HCT116 (cell line): ENCODE measurements around the gene IGFBP6. TPM values are rescaled to one million over a fixed set of nuclear protein-coding genes. Genes with fewer than 3 reads are reported as not detected.

ENCODE experiments used
- ATAC-seq: fragments of 200-7000 bp; cut with Tn5 transposase; 2 replicates; pipeline ENCODE4 v1.9.1; 2020; ENCODE audit warnings: mild to moderate bottlenecking, moderate library complexity
- BruUV-seq: library from RNA; stranded (reverse); fragments of 400-500 nt; replicated peaks from 2 replicates; lab custom pipeline; 2021; lab: Mats Ljungman, UMichigan
- CTCF ChIA-PET: fragments of 300-600 bp; sonication (Branson Sonifier 250); formaldehyde crosslinking; loops from one replicate; lab custom pipeline; 2021; ENCODE audit warnings: antibody characterized with exemption; lab: Charles Lee
- POLR2A ChIA-PET: fragments of 300-600, 350-600 bp; sonication (Branson Sonifier 250); formaldehyde crosslinking; loops from one replicate; lab custom pipeline; 2021; ENCODE audit warnings: antibody characterized with exemption; lab: Charles Lee
- RAD21 ChIA-PET, 2 experiments: fragments of 300-600 bp; sonication (Branson Sonifier 250); formaldehyde crosslinking; loops; one replicate each; lab custom pipeline; 2023; ENCODE audit warnings: low total read pairs in 2 of 2; ENCODE audit not compliant: uncharacterized antibody in 2 of 2, unreplicated experiment in 2 of 2, low non-redundant PET in 1 of 2; lab: Charles Lee
- DNase-seq: peaks from one replicate; pipeline ENCODE4 v3.0.0-alpha.2; 2010; ENCODE audit warnings: low read depth, low spot score
- H2AFZ ChIP-seq: fragments of 200-600 bp; shearing (Covaris generic), sonication (generic); 2 replicates; pipeline ENCODE4 v1.6.1; 2017; ENCODE audit warnings: low read depth, mixed run types, mixed read lengths, antibody characterized with exemption, low read length; ENCODE audit not compliant: poor library complexity, severe bottlenecking
- H3K27ac ChIP-seq: 2 replicates; pipeline ENCODE4 v1.5.1; 2012; ENCODE audit warnings: low read depth, low read length
- H3K27me3 ChIP-seq: fragments of 200-600 bp; sonication (generic); 2 replicates; pipeline ENCODE4 v1.6.1; 2016; ENCODE audit warnings: mixed run types, low read length, mixed read lengths; ENCODE audit not compliant: insufficient read depth
- H3K36me3 ChIP-seq, 2 experiments: fragments of 200-500 bp in 1 of 2; fragments of 200-600 bp in 1 of 2; sonication (Bioruptor generic) in 1 of 2; sonication (generic) in 1 of 2; 2 replicates each; pipeline versions ENCODE4 v1.5.1 to v1.6.1; 2014 to 2016; ENCODE audit warnings: low read length in 2 of 2, inconsistent platforms in 1 of 2, mixed read lengths in 1 of 2, mixed run types in 1 of 2; ENCODE audit not compliant: insufficient read depth in 2 of 2, control insufficient read depth in 1 of 2
- H3K4me1 ChIP-seq, 2 experiments: fragments of 200-600 bp in 1 of 2; sonication (generic) in 1 of 2; 2 replicates each; pipeline versions ENCODE4 v1.5.1 to v1.6.1; 2012 to 2017; ENCODE audit warnings: low read length in 2 of 2, inconsistent platforms in 1 of 2, mild to moderate bottlenecking in 1 of 2, mixed read lengths in 1 of 2, mixed run types in 1 of 2, moderate library complexity in 1 of 2; ENCODE audit not compliant: insufficient read depth in 2 of 2, control insufficient read depth in 1 of 2
- H3K4me2 ChIP-seq: fragments of 200-600 bp; sonication (generic); 2 replicates; pipeline ENCODE4 v1.6.1; 2017; ENCODE audit warnings: mixed run types, low read length, mixed read lengths
- H3K4me3 ChIP-seq, 2 experiments: fragments of 200-600 bp in 1 of 2; sonication (generic) in 1 of 2; replicated peaks in 1 of 2; 2 replicates each; pipeline ENCODE4 v1.5.1; 2011 to 2016; ENCODE audit warnings: low read length in 2 of 2, control low read depth in 1 of 2, low read depth in 1 of 2, mild to moderate bottlenecking in 1 of 2, mixed read lengths in 1 of 2, mixed run types in 1 of 2
- H3K79me2 ChIP-seq: fragments of 200-600 bp; sonication (generic); 2 replicates; pipeline ENCODE4 v1.6.1; 2017; ENCODE audit warnings: mild to moderate bottlenecking, mixed run types, low read length, moderate library complexity, mixed read lengths; ENCODE audit not compliant: insufficient read depth
- H3K9ac ChIP-seq: fragments of 200-600 bp; sonication (generic); 2 replicates; pipeline ENCODE4 v1.6.1; 2016; ENCODE audit warnings: low read length, mixed read lengths
- H3K9me2 ChIP-seq: fragments of 200-600 bp; sonication (generic), shearing (Covaris generic); 2 replicates; pipeline ENCODE4 v1.6.1; 2017; ENCODE audit warnings: mixed run types, mild to moderate bottlenecking, moderate library complexity; ENCODE audit not compliant: insufficient read depth
- H3K9me3 ChIP-seq, 2 experiments: fragments of 200-500 bp in 1 of 2; fragments of 200-600 bp in 1 of 2; sonication (Bioruptor generic) in 1 of 2; sonication (generic) in 1 of 2; 2 replicates each; pipeline ENCODE4 v1.6.1; 2014 to 2017; ENCODE audit warnings: low read length in 2 of 2, mixed read lengths in 2 of 2, inconsistent platforms in 1 of 2, low read depth in 1 of 2, mild to moderate bottlenecking in 1 of 2, mixed run types in 1 of 2, moderate library complexity in 1 of 2; ENCODE audit not compliant: control insufficient read depth in 1 of 2, insufficient read depth in 1 of 2
- H4K20me1 ChIP-seq: fragments of 200-600 bp; sonication (generic), shearing (Covaris generic); 2 replicates; pipeline ENCODE4 v1.6.1; 2017; ENCODE audit warnings: mixed run types, mild to moderate bottlenecking, moderate library complexity; ENCODE audit not compliant: insufficient read depth
- CBX3 ChIP-seq: IDR thresholded peaks from 2 replicates; pipeline ENCODE4 v1.6.1; 2012; ENCODE audit warnings: low read depth
- CEBPB ChIP-seq: IDR thresholded peaks from 2 replicates; pipeline ENCODE4 v1.6.1; 2012; ENCODE audit warnings: low read depth
- CTCF ChIP-seq, 3 experiments: fragments of 200-600 bp in 1 of 3; sonication (generic) in 1 of 3; IDR thresholded peaks in 2 of 3; conservative IDR thresholded peaks in 1 of 3; 2 replicates each; pipeline ENCODE4 v1.5.1; 2012 to 2017; ENCODE audit warnings: low read depth in 2 of 3, low read length in 2 of 3, antibody characterized with exemption in 1 of 3, borderline replicate concordance in 1 of 3, control low read depth in 1 of 3, mild to moderate bottlenecking in 1 of 3, mixed read lengths in 1 of 3, mixed run types in 1 of 3, moderate library complexity in 1 of 3; ENCODE audit not compliant: insufficient read depth in 1 of 3
- ELF1 ChIP-seq: IDR thresholded peaks from 2 replicates; pipeline ENCODE4 v1.6.1; 2012; ENCODE audit warnings: low read depth, borderline replicate concordance
- EZH2 ChIP-seq: fragments of 200-600 bp; sonication (generic); IDR thresholded peaks from 2 replicates; pipeline ENCODE4 v1.6.1; 2017; ENCODE audit warnings: antibody characterized with exemption, mixed run types
- FOSL1 ChIP-seq: IDR thresholded peaks from 2 replicates; pipeline ENCODE4 v1.6.1; 2012; ENCODE audit warnings: low read depth
- MAX ChIP-seq: IDR thresholded peaks from 2 replicates; pipeline ENCODE4 v1.6.1; 2012
- POLR2A ChIP-seq: IDR thresholded peaks from 2 replicates; pipeline ENCODE4 v1.7.0; 2011; ENCODE audit warnings: borderline replicate concordance; ENCODE audit not compliant: insufficient read depth, insufficient read length; ENCODE audit errors: extremely low read depth
- POLR2AphosphoS5 ChIP-seq: IDR thresholded peaks from 2 replicates; pipeline ENCODE4 v1.6.1; 2011; ENCODE audit warnings: mild to moderate bottlenecking, low read depth, low read length, moderate library complexity
- RAD21 ChIP-seq: IDR thresholded peaks from 2 replicates; pipeline ENCODE4 v1.6.1; 2012; ENCODE audit warnings: low read depth, mild to moderate bottlenecking
- REST ChIP-seq: IDR thresholded peaks from 2 replicates; pipeline ENCODE4 v1.6.1; 2012; ENCODE audit warnings: low read depth
- SIN3A ChIP-seq: IDR thresholded peaks from 2 replicates; pipeline ENCODE4 v1.6.1; 2012; ENCODE audit warnings: low read depth
- SRF ChIP-seq: IDR thresholded peaks from 2 replicates; pipeline ENCODE4 v1.6.1; 2012; ENCODE audit warnings: low read depth
- TCF7L2 ChIP-seq: IDR thresholded peaks from 2 replicates; pipeline ENCODE4 v1.7.0; 2011; ENCODE audit warnings: borderline replicate concordance, inconsistent platforms; ENCODE audit not compliant: insufficient read depth, insufficient read length; ENCODE audit errors: extremely low read depth
- YY1 ChIP-seq: IDR thresholded peaks from 2 replicates; pipeline ENCODE4 v1.6.1; 2011; ENCODE audit warnings: low read length, low read depth, moderate library complexity, mild to moderate bottlenecking; ENCODE audit not compliant: insufficient replicate concordance; ENCODE audit errors: extremely low read depth
- ZBTB33 ChIP-seq: IDR thresholded peaks from 2 replicates; pipeline ENCODE4 v1.6.1; 2011; ENCODE audit warnings: mild to moderate bottlenecking, low read length, moderate library complexity; ENCODE audit not compliant: insufficient replicate concordance; ENCODE audit errors: extremely low read depth
- ZNF274 ChIP-seq: fragments of 200-500 bp; sonication (Bioruptor generic); IDR thresholded peaks from 2 replicates; pipeline ENCODE4 v1.6.1; 2014; ENCODE audit warnings: mild to moderate bottlenecking, low read depth, low read length, inconsistent platforms
- intact Hi-C: fragments of 100-400 bp; cut with micrococcal nuclease; formaldehyde crosslinking; loops from 2 replicates; pipeline ENCODE4 v1.10.0; 2022
- total RNA-seq: library from RNA; stranded (reverse); gene quantifications from one replicate; pipeline ENCODE4 v1.2.1, GENCODE V29; 2021; ENCODE audit not compliant: unreplicated experiment

The IGFBP6 gene
- total RNA-seq, 1 experiment from 2014 or later: 83.4 TPM

- H3K36me3 ChIP-seq: no peaks in the 10 kb centered on the region
- CTCF ChIA-PET: interaction anchor here (1.2 kb wide), 1 partner anchor 30 kb away, joined by 3 read pairs; no protein-coding TSS in a partner anchor
- no peaks in the 10 kb centered on the region for H3K9me3 ChIP-seq
- ATAC-seq (no peak), DNase-seq (no peak)
- H3K9ac ChIP-seq: no peak overlapping the region
- H4K20me1 ChIP-seq: no peaks in the 10 kb centered on the region
- no peak overlapping the region for H3K4me3 ChIP-seq
- no peaks in the 10 kb centered on the region for H3K27me3 ChIP-seq
- RAD21 ChIA-PET: no interaction called here
- intact Hi-C loops: no loop called here
- TF ChIP-seq POLR2A (no peak), ELF1 (no peak), POLR2AphosphoS5 (no peak), YY1 (no peak), MAX (no peak), ZBTB33 (no peak), FOSL1 (no peak), SIN3A (no peak), CEBPB (no peak), CTCF (IDR thresholded peaks at IDR 0.05 in 2 of 3, conservative IDR thresholded peaks at IDR 0.05 in 1 of 3; ENCODE audit: borderline replicate concordance in 1 of 3, insufficient read depth in 1 of 3, low read depth in 2 of 3, low read length in 2 of 3) (no peak), TCF7L2 (no peak), RAD21 (no peak), CBX3 (no peak), EZH2 (no peak), SRF (no peak), ZNF274 (no peak), REST (no peak)
- H3K79me2 ChIP-seq: no peaks in the 10 kb centered on the region
- POLR2A ChIA-PET: no interaction called here
- BruUV-seq: no TSS peak
- no peaks in the 10 kb centered on the region for H3K9me2 ChIP-seq
- H3K4me1 ChIP-seq: no peaks in the 10 kb centered on the region
- no peak overlapping the region for H3K4me2 ChIP-seq
- H3K27ac ChIP-seq: no peak overlapping the region
- no peak overlapping the region for H2AFZ ChIP-seq
These were observed 31.5 kb downstream of the IGFBP6 start for GRCh38 chr12:53128780-53129569.
